Amniotic epithelial cell (primary cell): ENCODE data around the gene C2CD4B.

ENCODE experiments used
- DNase-seq: peaks from one replicate; pipeline ENCODE4 v3.0.0-alpha.2; 2010; ENCODE audit warnings: low read depth

Gene C2CD4B

DNA sequence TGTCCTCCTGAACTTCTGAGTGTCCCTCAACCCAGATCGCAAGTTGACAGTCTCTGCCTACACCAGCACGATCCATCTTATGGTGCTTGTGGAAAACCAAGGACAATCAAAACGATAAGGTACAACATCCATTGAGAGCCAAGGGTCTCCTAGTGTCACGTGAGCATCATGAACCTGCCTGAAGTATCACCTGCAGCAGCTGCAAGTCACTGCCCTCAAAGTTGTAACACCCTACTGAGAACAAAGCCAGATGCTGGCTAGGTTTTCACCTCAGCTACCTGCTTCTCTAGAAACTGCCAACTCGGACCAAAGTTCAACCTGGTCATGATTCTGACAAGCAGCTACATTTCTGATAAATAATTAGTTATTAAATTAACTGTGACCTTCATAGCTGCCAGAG, 17.5 kb downstream of the C2CD4B start:
- no peak for DNase-seq

DNA sequence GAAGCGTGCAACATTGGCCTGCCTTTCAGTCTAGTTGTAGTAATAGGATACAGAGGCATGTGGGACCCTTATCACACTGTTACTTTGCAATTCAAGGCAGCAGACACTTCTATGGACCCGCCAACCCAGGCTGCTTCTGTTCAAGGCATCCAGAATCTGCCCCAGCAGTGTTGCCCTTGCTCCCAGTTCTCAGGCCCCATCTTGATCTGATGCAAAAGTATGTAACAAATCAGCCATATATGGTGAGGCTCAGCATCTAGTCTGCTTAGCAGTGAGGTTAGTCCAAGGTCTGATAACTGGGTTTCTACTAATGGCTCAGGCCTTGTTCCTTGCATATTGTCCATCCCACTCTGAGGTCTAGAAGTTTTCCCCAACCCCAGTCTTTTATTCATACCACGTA, 17.9 kb downstream of the C2CD4B start:
- DNase-seq = no peak

DNA sequence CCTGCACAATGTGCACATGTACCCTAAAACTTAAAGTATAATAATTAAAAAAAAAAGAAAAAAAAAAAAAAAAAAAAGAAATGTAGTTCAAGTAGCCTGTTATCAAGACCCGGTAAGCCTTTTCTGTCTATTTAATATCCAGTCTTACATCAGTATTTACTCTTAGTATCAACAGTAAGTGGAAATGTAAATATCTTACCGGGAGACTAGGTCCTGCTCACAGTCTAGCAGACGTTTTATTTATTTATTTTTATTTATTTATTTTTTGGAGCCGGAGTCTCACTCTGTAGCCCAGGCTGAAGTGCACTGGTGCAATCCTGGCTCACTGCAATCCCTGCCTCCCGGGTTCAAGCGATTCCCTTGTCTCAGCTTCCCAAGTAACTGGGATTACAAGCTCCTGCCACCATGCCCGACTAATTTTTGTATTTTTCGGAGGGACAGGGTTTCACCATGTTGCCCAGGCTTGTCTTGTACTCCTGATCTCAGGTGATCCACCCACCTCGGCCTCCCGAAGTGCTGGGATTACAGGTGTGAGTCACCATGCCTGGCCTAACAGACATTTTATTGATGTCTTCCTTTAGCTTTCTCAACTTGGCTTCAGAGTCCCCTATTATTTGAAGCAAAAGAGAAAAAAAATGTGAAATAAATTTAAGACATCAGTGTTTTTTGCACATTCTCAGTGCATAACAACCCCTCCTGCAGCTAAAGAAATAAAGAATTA, 19.9 kb downstream of the C2CD4B start:
- DNase-seq = no peak

DNA sequence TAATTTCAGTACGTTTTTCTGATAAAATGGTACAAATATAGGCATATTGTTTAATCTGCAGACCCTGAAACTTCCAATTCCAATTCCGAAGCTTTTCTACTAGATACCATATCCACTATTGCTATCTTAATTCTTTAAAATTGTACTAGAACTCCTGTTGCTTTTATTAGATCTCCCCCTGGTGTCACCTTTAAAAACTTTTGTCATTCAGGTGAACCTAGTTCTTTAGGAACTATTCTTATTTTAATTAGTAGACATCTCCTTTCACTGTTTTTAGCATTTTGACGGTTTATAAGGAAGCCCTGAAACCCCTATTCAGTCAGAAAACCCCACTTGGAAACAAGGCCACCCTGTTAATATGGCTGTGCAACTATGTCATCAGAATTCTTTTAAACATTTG, 22.3 kb downstream of the C2CD4B start:
- no peak for DNase-seq

DNA sequence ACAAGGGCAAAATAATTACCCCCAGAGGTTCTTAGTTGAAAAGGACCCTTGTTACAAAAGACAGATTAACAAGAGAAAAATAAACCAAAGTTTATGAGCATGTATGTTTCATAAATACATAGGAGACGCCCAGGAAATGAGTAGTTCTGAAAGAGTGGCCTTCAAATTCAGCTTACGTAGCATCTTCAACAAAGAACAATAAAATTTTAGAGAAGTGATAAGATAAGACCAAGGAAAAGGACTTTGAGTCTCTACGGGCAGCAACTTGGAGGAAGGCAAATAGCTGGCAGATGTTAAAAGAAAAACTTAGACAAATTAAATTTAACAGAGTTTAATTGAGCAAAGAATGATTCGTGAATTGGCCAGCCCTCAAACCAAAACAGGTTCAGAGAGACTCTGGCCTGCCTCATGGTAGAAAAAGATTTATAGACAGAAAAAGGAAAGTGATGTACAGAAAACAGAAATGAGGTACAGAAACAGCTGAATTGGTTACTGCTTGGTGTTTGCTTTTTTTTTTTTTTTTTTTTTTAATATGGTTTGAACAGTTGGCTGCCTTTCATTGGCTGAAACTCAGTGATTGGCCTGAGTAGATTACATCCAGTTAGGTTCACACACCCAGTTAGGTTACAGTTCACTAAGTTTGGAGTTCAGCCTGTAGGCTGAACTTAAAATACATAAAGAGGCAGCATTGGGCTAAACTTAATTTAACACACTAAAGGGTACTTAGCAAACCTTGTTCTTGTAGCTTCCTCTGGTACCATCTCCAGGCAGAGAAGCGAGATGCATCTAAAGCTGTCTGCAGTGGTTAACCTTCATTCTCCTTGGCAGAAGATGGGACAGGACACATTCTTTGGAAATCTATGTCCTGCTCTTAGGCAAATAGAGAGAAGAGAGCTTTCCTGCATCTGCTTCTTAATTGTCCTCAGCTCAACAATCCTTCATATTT, 23.2 kb downstream of the C2CD4B start:
- peak; percentile 15 for DNase-seq

DNA sequence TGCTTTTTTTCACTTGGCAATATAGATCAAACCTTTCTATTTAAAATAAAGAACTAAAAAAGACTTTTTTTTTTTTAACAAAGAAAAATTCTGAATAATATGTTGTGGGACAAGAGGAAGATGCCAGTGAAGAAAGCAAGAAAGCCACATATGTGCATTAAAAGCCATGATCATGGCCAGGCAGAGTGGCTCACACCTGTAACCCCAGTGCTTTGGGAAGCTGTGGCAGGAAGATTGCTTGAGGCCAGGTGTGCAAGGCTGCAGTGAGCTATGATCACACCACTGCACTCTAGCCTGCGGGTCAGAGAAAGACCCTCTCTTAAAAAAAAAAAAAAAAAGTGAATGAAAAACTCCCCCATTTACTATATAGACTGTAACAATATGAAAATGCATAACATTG, 23.9 kb downstream of the C2CD4B start:
- no peak for DNase-seq

DNA sequence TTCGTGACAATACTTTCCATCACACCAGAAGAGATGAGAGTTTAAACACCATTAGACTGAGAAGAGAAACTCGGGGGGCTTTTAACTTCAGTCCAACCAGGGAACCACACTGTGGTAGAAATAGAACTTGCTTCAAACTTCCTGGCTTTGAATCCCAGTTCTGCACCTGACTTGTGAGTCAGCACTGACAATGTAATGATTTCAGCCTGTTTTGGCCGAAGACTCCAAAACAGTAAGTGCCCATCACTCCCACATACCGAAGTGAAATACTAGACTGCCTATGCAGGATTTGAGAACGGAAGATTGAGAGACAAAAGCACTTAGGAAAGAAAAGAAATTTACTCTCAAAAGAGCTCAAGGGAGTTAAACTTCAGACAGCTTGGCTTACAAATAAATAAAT, 27.0 kb downstream of the C2CD4B start:
- DNase-seq = peak; percentile 79

DNA sequence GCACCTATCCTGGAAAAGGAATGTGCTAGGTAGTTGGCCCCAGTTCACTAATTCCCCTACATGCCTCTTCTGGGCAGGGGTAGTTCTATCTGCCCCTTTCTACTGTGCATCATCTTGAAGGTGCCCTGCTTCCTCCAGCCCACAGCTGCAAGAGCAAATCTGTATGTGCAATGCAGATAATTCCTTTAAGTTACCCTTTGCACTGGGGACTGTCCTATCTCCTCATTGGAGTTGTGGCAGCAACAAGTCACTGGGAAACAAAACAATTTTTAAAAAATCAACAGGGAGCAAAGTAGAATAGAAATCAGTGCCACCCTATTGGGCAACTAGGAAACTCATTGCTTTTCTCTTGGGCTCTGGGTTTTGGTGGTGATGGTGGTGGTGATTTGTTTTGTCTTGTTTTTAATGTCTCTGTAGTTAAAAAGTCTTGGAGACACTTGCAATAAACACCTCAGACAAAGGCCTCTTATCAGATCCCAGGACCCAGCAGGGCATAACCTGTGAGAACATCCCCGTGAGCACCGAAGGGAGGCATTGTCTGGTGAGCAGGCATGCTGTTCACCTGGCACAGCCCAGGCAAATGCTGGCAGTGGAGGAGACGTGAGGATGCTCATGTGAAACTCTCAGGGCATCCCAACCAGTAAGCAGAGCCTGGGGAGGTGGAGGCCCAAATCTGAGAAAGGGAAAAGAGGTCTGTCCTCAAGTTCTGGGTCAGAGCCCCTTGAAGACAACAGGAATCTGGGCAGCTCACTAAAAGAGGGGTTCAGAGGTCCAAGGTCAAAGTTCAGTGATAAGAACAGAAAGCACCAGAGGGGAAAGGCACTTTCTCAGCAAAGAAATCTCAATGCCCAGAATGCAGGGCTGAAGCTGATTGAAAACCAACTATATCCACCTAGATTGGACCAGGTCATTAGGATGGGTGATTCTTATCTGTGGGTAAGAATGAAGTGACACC, 27.9 kb downstream of the C2CD4B start:
- DNase-seq = no peak

DNA sequence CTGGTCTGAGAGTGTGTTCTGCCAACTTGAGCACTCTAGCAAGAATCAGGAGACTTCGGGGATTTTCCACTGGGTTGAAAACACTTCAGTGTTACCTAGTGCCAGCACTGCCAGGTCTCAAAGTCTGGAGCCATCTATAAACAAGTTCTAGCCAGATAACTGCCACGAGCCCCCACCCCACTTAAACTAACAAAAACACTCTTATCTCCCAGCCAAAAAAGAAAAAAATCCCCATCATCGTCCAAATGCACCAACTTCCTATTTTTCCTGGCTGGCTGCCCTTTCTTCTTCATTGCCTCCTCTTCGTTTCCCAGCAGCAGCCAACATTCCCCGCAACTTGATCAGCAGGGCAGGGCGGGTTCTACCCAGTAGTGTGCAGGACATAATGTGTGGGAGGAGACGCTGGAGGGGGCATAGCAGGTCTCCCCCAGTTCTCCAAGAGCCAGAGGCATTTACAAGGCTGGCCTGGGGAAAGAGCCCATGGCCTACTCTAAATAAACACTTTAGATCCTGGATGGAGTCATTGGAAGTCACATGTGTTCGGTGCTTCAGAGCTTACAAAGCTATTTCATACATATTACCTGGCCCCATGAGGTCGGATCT, 29.5 kb downstream of the C2CD4B start:
- DNase-seq = peak; percentile 64

DNA sequence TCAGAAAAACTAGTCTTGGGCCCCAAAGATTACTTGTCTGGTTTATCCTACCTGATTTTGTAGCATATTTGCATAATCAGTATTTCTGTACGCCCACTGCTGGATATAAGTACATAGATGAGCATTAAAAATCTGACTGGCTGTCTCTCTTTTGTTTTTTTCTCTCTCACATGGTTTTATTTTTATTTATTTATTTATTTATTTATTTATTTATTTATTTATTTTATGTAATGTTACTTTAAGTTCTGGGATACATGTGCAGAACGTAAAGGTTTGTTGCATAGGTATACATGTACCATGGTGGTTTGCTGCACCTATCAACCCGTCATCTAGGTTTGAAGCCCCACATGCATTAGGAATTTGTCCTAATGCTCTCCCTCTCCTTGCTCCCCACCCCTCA, 31.9 kb downstream of the C2CD4B start:
- DNase-seq = no peak

DNA sequence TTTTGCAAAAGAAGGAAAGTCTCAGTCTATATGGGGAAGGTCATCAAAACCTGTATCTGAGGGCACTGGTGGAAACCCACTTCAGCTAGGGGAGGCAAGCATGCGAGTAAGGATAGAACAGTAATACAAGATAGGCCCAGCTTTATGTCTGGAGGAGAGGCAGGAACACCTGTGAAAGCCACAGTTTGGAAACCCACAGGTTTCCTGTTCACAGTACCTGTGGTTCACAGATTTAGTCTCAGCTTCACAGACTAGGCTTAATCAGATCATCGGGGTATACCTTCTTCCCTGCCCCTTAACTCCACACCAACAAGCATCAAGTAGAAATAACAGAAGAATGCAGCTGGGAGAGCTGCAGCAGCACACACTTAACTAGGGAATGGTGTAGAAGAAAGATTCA, 36.2 kb downstream of the C2CD4B start:
- DNase-seq = no peak

DNA sequence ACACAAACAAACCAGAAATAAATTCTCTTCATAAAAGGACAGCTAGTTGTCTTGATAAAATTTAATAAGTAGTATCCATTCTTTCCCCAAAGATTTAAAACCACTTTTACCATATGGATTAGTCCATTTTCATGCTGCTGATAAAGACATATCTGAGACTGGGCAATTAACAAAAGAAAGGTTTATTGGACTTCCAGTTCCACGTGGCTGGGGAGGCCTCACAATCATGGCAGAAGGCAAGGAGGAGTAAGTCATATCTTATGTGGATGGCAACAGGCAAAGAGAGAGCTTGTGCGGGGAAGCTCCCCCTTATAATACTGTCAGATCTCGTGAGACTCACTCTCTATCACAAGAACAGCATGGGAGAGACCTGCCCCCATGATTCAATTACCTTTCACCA, 38.7 kb downstream of the C2CD4B start:
- no peak for DNase-seq

DNA sequence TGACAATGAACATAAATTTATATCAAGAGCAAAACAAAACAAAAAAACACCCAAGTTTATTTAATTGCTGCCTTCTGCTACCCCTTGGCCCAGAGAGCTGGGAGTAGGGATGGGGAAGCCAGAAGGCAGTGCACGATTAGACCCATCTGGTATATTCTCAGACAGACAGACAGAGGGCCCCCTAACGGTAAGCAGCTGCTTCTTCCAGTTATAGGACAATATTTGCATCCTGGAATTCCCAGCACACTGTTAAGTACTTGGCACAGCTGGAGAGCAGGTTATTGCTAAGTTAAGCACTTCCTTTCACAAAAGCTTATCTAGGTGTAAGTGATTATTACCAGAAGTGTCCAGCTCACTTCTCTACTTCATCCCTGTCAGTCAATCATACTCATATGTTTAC, 39.3 kb downstream of the C2CD4B start:
- peak; percentile 51 for DNase-seq

DNA sequence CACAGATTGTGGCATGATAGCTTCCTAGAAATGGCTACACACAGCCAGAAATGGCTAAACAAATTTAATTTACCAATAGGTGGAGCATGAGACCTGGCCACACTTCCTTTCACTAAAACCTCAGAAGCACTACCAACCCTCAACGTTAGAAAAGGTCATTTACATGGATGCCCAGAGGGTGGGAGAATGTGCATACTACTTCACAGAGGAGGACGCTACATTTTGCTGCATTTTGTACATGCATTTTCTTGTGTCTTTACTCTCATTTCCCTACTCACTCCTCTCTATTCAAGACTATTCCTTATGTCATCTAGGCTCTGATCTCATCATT, 40.1 kb downstream of the C2CD4B start:
- no peak for DNase-seq

DNA sequence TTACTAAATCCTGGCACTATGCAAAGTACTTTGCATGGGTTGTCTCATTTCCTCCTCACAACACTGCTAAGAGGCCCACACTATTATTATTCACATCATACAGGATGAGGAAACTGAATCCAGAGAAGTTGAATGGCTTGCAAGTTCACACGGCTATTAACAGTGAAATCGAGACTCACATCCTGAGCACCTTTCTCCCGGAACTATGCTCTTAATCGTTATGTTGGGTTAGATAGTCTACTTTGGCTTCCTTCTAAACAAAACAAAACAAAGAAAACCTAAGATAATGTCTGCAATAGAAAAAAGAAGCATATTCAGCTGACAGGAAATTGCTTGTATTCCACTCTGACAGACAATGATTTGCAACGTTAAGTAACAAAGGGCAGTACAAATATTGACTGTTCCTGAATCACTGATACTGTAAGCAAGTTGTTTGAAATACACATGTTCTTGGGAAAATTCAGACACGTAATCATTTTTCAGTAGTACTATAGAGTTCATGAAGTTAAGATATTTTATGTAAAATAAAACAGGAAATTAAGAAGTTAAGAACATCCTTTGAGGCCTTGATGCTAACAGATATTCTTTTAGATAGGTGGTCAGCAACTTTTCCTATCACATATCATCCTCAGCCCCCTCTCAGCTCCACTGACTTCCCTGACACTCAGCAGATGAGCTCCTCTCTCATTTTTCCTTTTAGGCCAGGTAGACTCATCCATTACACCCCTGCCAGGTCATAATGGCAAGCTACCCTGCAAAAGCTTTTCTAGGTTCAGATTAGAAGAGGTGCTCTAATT, 40.7 kb downstream of the C2CD4B start:
- peak; percentile 14 for DNase-seq

DNA sequence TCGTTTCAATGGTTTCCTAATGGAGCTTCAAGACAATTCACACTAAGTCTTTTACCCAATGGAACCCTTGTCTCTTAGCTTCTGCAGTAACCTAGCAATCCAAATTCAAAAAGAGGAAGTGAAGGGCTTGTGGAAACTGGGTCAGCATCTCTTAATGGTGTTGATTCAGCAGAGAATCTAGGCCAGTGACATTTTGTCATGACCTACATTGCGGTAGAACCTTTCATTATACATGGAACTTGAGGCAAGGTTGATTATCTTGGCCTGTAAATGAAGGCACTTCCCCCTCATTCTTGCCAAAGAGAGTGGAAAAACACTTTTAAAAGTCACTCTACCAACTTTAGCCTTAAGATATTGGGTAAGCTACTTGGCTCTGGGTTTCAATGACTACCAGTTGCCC, 42.8 kb downstream of the C2CD4B start:
- DNase-seq = no peak

DNA sequence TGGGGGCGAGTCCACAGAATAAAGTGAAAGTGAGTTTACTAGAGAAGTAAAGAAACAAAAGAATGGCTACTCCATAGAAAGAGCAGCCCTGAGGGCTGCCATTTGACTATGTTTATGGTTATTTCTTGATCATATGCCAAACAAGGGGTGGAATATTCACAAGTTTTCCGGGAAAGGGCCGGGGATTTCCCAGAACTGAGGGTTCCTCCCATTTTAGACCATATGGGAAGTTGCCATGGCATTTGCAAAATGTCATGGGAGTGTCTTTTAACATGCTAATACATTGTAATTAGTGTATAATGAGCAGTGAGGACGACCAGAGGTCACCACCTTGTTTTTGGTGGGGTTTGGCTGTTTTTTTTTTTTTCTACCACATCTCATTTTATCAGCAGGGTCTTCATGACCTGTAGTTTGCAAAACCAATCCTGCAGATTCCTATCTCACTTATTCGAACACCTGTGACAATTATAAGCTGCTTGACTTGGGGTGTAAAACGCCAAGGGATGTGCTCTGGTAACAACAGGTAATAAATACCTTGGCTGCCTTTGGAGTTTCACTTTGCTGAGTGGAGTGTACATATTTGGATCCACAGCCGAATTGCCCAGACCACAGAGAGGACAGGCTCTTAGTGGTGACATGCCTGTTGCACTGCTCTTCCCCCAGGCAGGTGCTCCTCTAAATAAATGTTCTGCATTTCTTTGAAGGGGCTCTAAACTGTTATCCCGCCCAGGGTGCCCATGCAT, 43.6 kb downstream of the C2CD4B start:
- no peak for DNase-seq

DNA sequence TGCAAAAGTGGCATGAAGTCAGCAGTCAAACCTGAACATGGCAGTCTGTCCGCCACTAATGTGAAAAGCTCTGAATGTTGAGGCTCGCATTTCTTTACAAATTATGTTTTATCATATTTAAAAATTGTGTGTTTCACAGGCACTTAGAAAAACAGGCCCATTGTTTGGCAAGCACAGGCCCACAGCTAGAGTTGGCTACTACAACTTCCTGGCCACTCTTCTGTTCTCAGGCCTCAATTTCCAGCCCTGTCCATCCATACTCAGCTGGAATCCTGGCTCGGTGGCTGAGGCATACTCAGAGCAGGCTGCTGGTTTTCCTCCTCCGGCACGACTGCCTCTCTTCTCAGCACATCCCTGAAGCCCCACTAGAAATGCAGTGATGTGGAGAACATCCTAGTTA, 44.3 kb downstream of the C2CD4B start:
- DNase-seq = no peak

DNA sequence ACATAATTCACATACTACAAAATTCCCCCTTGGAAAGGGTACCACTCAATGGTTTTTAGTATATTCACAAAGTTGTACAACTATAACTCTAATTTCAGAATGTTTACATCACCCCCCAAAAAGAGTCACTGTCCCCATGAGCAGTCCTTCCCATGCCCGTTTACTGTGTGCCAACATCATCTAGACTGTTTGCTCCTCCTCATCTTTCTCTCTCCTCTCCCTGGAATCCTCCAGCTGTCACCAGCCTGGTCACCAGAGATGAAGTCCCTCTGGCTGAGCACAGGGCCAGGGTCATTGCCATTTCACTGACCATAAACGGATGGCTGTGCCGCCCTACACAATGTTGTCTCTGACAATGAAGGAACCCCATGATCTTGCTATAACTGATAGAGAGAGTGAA, 45.2 kb downstream of the C2CD4B start:
- no peak for DNase-seq

DNA sequence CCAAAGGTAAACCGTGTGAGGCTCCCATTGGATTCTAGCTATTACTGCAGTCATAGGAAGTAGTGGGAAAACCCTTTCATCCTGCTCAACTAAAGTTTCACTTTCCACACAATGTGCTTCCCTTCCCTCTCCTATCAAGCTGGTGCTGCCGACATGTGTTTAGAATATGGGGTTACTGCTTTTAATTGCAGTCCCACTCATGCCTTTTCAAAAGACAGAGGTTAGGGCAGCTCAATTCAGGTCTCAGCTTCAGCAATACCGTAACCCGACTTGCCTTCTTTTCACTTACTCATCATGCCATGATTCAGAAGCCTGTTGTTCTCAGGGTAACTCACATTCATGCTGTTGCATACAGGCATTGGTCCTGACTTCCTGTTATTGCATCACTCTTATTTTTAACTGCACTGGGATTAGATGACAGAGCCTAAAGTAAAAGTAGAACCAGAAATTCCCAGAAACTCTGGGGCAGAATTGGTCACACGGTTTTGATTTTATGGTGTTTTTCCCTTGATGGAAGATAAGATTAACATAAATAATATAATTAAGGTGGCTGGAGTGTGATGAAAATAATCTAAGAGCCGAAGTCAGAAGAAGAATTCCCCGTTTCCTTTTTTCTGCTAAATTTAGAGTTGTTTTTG, 45.7 kb downstream of the C2CD4B start:
- peak; percentile 96 for DNase-seq
